GM12878 (cell line): ENCODE results near the gene LBH. TPM values are rescaled to one million over a fixed set of nuclear protein-coding genes. Genes with fewer than 3 reads are reported as not detected.
A peak's percentile ranks its signal among the peaks of the same experiment; 100 is the strongest.

Source experiments
- CHD1 ChIP-seq: IDR thresholded peaks from 2 replicates; pipeline ENCODE4 v1.6.1; 2012; ENCODE audit warnings: low read depth, low read length, improper control_type of control experiment
- CTCF ChIP-seq, 3 experiments: IDR thresholded peaks in 2 of 3; conservative IDR thresholded peaks in 1 of 3; 2 replicates each; pipeline ENCODE4 v1.5.1; 2011; ENCODE audit warnings: low read depth in 3 of 3, low read length in 3 of 3, mild to moderate bottlenecking in 3 of 3, control low read depth in 2 of 3, moderate library complexity in 2 of 3, inconsistent platforms in 1 of 3, mixed read lengths in 1 of 3; ENCODE audit not compliant: control insufficient read depth in 2 of 3, insufficient read depth in 1 of 3; ENCODE audit errors: extremely low read depth in 1 of 3
- EP300 ChIP-seq, 2 experiments: fragments of 150-350 bp in 1 of 2; IDR thresholded peaks; 2 replicates each; pipeline ENCODE4 v1.6.1; 2011 to 2012; ENCODE audit warnings: low read depth in 2 of 2, low read length in 2 of 2, borderline replicate concordance in 1 of 2, improper control_type of control experiment in 1 of 2, inconsistent platforms in 1 of 2; ENCODE audit not compliant: control insufficient read depth in 1 of 2
- GABPA ChIP-seq: IDR thresholded peaks from 2 replicates; pipeline ENCODE4 v1.6.1; 2014; ENCODE audit warnings: antibody characterized with exemption, low read depth, mild to moderate bottlenecking, inconsistent platforms
- HSF1 ChIP-seq: fragments of 150-350 bp; IDR thresholded peaks from 2 replicates; pipeline ENCODE4 v1.6.1; 2014; ENCODE audit warnings: mild to moderate bottlenecking, low read depth, low read length
- NFXL1 ChIP-seq: fragments of 450-650 bp; IDR thresholded peaks from 2 replicates; pipeline ENCODE4 v1.6.1; 2017; ENCODE audit warnings: antibody characterized with exemption, mild to moderate bottlenecking, borderline replicate concordance
- NR2F1 ChIP-seq: fragments of 450-650 bp; conservative IDR thresholded peaks from 2 replicates; pipeline ENCODE4 v1.6.1; 2017; ENCODE audit warnings: mild to moderate bottlenecking
- PAX8 ChIP-seq: fragments of 450-650 bp; IDR thresholded peaks from 2 replicates; pipeline ENCODE4 v1.6.1; 2017; ENCODE audit warnings: mild to moderate bottlenecking, moderate library complexity
- RELB ChIP-seq: fragments of 450-650 bp; IDR thresholded peaks from 2 replicates; pipeline ENCODE4 v1.6.1; 2017; ENCODE audit warnings: low read depth, mild to moderate bottlenecking, moderate library complexity
- SMC3 ChIP-seq: IDR thresholded peaks from 2 replicates; pipeline ENCODE4 v1.6.1; 2011; ENCODE audit warnings: low read length, improper control_type of control experiment, borderline replicate concordance
- STAT1 ChIP-seq: fragments of 450-650 bp; conservative IDR thresholded peaks from 2 replicates; pipeline ENCODE4 v1.6.1; 2014; ENCODE audit warnings: antibody characterized with exemption, mild to moderate bottlenecking
- TAF1 ChIP-seq: IDR thresholded peaks from 2 replicates; pipeline ENCODE4 v1.6.1; 2011; ENCODE audit warnings: mild to moderate bottlenecking, low read depth, low read length, borderline replicate concordance
- USF1 ChIP-seq: IDR thresholded peaks from 2 replicates; pipeline ENCODE4 v1.6.1; 2011; ENCODE audit warnings: borderline replicate concordance, low read depth, mild to moderate bottlenecking, moderate library complexity, mixed read lengths, low read length; ENCODE audit not compliant: insufficient read depth; ENCODE audit errors: extremely low read length
- WRNIP1 ChIP-seq: IDR thresholded peaks from 2 replicates; pipeline ENCODE4 v1.6.1; 2011; ENCODE audit warnings: low read depth, low read length, improper control_type of control experiment, borderline replicate concordance
- YBX1 ChIP-seq: fragments of 450-650 bp; IDR thresholded peaks from 2 replicates; pipeline ENCODE4 v1.6.1; 2016; ENCODE audit warnings: antibody characterized with exemption
- ZBTB11 ChIP-seq: fragments of 450-650 bp; formaldehyde crosslinking; IDR thresholded peaks from 2 replicates; pipeline ENCODE4 v1.5.0; 2022; ENCODE audit warnings: mild to moderate bottlenecking, missing genetic modification characterization
- ZNF274 ChIP-seq: IDR thresholded peaks from one replicate; pipeline ENCODE4 v1.8.0; 2011; ENCODE audit not compliant: insufficient read length, insufficient read depth
- ZNF384 ChIP-seq: IDR thresholded peaks from 2 replicates; pipeline ENCODE4 v1.6.1; 2012; ENCODE audit warnings: low read depth, mild to moderate bottlenecking, low read length, improper control_type of control experiment, borderline replicate concordance
- ZNF622 ChIP-seq: fragments of 450-650 bp; IDR thresholded peaks from 2 replicates; pipeline ENCODE4 v1.6.1; 2017; ENCODE audit warnings: mild to moderate bottlenecking, inconsistent platforms
- ZZZ3 ChIP-seq: IDR thresholded peaks from 2 replicates; pipeline ENCODE4 v1.6.1; 2011; ENCODE audit warnings: low read depth; ENCODE audit not compliant: control insufficient read depth, insufficient read length
- polyA plus RNA-seq, 11 experiments: library from polyadenylated mRNA; depleted of rRNA in 4 of 11; unstranded in 6 of 11; stranded (reverse) in 5 of 11; fragments of >200 nt; fragmentation: Nextera tagmentation in 4 of 11; fragmentation: Illumina TruSeq in 1 of 11; extraction: Ambion mirVana in 4 of 11; extraction: Trizol in 1 of 11; gene quantifications; 1 replicate in 1 of 11; 2 replicates in 10 of 11; pipeline versions ENCODE4 v1.2.1 to v1.2.3, GENCODE V29; 2011 to 2016; ENCODE audit warnings: inconsistent platforms in 2 of 11, missing spikeins in 2 of 11, low read depth in 1 of 11
- total RNA-seq, 4 experiments: library from RNA; depleted of rRNA in 3 of 4; stranded (reverse); fragments of >200 nt in 3 of 4; fragmentation: Illumina TruSeq in 1 of 4; extraction: Trizol in 1 of 4; gene quantifications; 2 replicates each; pipeline versions ENCODE4 v1.2.1 to v1.2.3, GENCODE V29; 2013 to 2021

Gene LBH
- total and polyA plus RNA-seq, 10 of the 15 experiments (the other 5 are each of a cell fraction or from before 2014, with no cell fraction given): 9.3 to 133 (median 34.1) TPM

GRCh38 chr2:30231996-30232800 is 864 bp downstream of the LBH start (continued):
- no peak for TF ChIP-seq ZNF384
- no peak for TF ChIP-seq GABPA
- TF ChIP-seq TAF1: no peak
- TF ChIP-seq ZZZ3: no peak
- no peak for TF ChIP-seq STAT1
- no peak for TF ChIP-seq WRNIP1
- no peak for TF ChIP-seq CTCF (IDR thresholded peaks at IDR 0.05 in 2 of 3, conservative IDR thresholded peaks at IDR 0.05 in 1 of 3; ENCODE audit: control insufficient read depth in 2 of 3, extremely low read depth in 1 of 3, insufficient read depth in 1 of 3, low read depth in 3 of 3, low read length in 3 of 3)
- no peak for TF ChIP-seq CHD1
- TF ChIP-seq USF1: peak; percentile 76
- no peak for TF ChIP-seq YBX1
- TF ChIP-seq ZNF622: no peak
- TF ChIP-seq PAX8: no peak
- no peak for TF ChIP-seq EP300 (IDR thresholded peaks at IDR 0.05; ENCODE audit: borderline replicate concordance in 1 of 2, control insufficient read depth in 1 of 2, low read depth in 2 of 2, low read length in 2 of 2)
- peak; percentile 42; the same call in 1 of the 2 replicates for TF ChIP-seq RELB
- peak; percentile 60; the same call in 1 of the 2 replicates for TF ChIP-seq NR2F1
- no peak for TF ChIP-seq ZNF274
- TF ChIP-seq NFXL1: no peak
- no peak for TF ChIP-seq HSF1
- TF ChIP-seq SMC3: no peak
- no peak for TF ChIP-seq ZBTB11 (CRISPR knock-in tag)
